Epithelial cell of proximal tubule (primary cell): ENCODE measurements around the gene SAPCD1. TPM values are rescaled to one million over a fixed set of nuclear protein-coding genes. Genes with fewer than 3 reads are reported as not detected.
"Not testable (repeated sequence)": the region's sequence is repeated elsewhere in the genome, so short reads cannot be mapped to it uniquely, and the experiment has no call there.

ENCODE experiments used
- DNase-seq: peaks from one replicate; pipeline ENCODE4 v3.0.0-alpha.2; 2011; ENCODE audit warnings: low read depth
- H3K4me3 ChIP-seq: 2 replicates; pipeline ENCODE4 v1.5.1; 2011; ENCODE audit warnings: low read depth, mild to moderate bottlenecking, low read length
- total RNA-seq: library from RNA; depleted of rRNA; stranded (reverse); fragments of >200 nt; gene quantifications from 2 replicates; pipeline ENCODE4 v1.2.3, GENCODE V29; 2015
- TF ChIP-seq, protein P1 (sequence below): conservative IDR thresholded peaks from 2 replicates; pipeline ENCODE4 v1.5.1; 2012; ENCODE audit warnings: low read depth, mild to moderate bottlenecking, low read length

Gene SAPCD1
- total RNA-seq, 1 donor from 2014 or later, result 4.4 TPM

DNA sequence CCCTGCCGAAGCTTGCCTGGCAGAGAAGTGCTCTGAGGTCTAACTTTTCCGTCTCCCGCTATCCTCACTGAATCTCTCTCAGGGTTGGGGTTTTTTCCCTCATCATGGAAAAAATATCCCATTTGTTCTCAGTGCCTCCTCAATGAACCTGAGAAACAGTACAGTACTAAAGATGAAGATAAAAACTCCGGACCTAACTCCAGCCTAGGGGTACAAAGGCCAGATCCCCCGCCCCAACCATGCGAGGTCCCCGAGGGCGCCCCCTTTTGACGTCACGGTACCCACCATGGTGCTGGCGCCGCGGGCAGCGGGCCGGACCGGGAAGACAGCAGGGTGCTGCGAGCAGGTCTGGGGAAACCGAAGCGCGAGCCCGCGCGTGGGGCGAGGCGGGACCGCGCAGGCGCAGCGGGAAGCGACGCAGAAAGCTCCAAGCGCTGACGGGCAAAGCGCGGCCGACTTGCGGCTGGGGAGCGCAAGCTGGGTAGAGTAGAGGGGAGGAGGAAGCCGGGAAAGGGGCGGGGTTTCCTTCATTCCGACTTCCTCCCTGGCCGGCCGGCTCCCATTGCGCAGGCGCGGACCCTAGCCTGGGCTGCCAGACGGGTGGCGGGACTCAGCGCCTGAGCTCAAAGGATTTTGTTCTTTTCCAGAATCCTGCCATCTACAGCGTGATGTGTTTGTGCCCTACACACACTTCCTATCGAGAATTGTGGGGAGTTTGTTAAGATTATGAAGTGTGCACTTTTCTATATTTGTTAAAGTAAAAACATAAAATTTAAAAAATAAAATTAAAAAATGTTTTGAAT lies 44.2 kb downstream of the SAPCD1 start, which contains the start of gene LSM2:
TSS of gene LSM2 (minus strand) at position 497 of the 803 bp plus-strand sequence. CDS start at position 288, 209 bp downstream.
- TF ChIP-seq, protein P1, sequence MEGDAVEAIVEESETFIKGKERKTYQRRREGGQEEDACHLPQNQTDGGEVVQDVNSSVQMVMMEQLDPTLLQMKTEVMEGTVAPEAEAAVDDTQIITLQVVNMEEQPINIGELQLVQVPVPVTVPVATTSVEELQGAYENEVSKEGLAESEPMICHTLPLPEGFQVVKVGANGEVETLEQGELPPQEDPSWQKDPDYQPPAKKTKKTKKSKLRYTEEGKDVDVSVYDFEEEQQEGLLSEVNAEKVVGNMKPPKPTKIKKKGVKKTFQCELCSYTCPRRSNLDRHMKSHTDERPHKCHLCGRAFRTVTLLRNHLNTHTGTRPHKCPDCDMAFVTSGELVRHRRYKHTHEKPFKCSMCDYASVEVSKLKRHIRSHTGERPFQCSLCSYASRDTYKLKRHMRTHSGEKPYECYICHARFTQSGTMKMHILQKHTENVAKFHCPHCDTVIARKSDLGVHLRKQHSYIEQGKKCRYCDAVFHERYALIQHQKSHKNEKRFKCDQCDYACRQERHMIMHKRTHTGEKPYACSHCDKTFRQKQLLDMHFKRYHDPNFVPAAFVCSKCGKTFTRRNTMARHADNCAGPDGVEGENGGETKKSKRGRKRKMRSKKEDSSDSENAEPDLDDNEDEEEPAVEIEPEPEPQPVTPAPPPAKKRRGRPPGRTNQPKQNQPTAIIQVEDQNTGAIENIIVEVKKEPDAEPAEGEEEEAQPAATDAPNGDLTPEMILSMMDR, result peak; percentile 22
- DNase-seq, result no peak
- peak within 1 kb of the TSS; percentile 78 for H3K4me3 ChIP-seq

DNA sequence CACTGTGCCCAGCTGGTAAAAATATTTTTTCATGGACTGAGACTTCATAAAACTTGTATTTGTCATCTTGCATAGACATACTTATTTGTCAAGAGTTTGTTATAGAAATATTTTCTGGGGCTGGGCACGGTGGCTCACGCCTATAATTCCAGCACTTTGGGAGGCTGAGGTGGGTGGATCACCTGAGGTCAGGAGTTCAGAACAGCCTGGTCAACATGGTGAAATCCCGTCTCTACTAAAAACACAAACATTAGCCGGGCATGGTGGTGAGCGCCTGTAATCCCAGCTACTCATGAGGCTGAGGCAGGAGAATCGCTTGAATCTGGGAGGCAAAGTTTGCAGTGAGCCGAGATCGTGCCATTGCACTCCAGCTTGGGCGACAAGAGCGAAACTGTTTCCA lies 46.1 kb downstream of the SAPCD1 start:
- not testable (repeated sequence) for DNase-seq, H3K4me3 ChIP-seq

DNA sequence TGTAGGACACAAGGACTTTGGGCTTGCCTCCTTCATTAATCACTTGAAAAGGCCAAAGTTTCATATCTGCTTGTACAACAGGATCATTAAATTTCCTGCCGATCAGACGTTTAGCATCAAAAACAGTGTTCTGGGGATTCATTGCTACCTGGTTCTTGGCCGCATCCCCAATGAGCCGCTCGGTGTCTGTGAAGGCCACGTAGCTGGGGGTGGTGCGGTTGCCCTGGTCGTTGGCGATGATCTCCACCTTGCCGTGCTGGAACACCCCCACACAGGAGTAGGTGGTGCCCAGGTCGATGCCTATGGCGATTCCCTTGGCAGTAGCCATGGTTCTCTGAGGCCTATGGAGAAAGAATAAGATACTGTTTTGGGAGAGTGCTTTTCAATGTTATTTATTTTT lies 49.2 kb downstream of the SAPCD1 start:
- no peak for DNase-seq
- no peak overlapping the region for H3K4me3 ChIP-seq
- TF ChIP-seq, protein P1, result no peak

DNA sequence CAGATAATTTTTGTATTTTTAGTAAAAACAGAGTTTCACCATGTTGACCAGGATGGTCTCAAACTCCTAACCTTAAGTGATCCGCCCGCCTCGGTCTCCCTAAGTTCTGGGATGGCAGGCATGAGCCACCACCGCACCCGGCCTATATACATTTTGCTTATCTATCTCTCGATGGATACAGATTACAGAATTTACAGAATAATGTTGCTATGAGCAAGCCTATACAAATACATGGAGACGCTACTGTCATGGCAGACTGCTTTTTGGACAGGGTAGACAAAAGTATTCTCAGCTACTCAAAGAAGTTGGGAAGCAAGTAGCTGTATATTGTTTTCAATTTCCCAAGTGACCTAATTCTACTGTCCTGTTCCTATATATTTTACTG lies 51.0 kb downstream of the SAPCD1 start:
- DNase-seq, result no peak
- H3K4me3 ChIP-seq, result no peak overlapping the region
- TF ChIP-seq, protein P1, result no peak

Other genes with a start within 250 kb of the SAPCD1 start
- not detected in 2 replicates for gene MCCD1, start 233.7 kb upstream of the SAPCD1 start, total RNA-seq
- gene DDX39B, start 220.7 kb upstream of the SAPCD1 start, total RNA-seq, result 304 and 669 TPM in 2 replicates
- 0.14 and 0.52 TPM in 2 replicates for gene ATP6V1G2, start 216.0 kb upstream of the SAPCD1 start, total RNA-seq
- gene NFKBIL1, start 215.0 kb upstream of the SAPCD1 start, total RNA-seq, result 11.8 and 17.8 TPM in 2 replicates
- not detected in 2 replicates for gene LTA, start 190.4 kb upstream of the SAPCD1 start, total RNA-seq
- gene TNF, start 187.1 kb upstream of the SAPCD1 start, total RNA-seq, result 13.9 and 14.2 TPM in 2 replicates
- gene LTB, start 180.2 kb upstream of the SAPCD1 start, total RNA-seq, result 12.0 and 50.8 TPM in 2 replicates
- gene LST1, start 176.4 kb upstream of the SAPCD1 start, total RNA-seq, result not detected in 2 replicates
- not detected in 2 replicates for gene NCR3, start 169.7 kb upstream of the SAPCD1 start, total RNA-seq
- not detected in 2 replicates for gene AIF1, start 147.4 kb upstream of the SAPCD1 start, total RNA-seq
- gene PRRC2A, start 141.9 kb upstream of the SAPCD1 start, total RNA-seq, result 81.2 and 93.0 TPM in 2 replicates
- 307 and 331 TPM in 2 replicates for gene BAG6, start 110.0 kb upstream of the SAPCD1 start, total RNA-seq
- gene APOM, start 106.8 kb upstream of the SAPCD1 start, total RNA-seq, result 0.72 and 0.81 TPM in 2 replicates
- gene C6orf47, start 101.9 kb upstream of the SAPCD1 start, total RNA-seq, result 17.2 and 19.3 TPM in 2 replicates
- 16.0 and 32.9 TPM in 2 replicates for gene GPANK1, start 97.7 kb upstream of the SAPCD1 start, total RNA-seq
- 313 and 435 TPM in 2 replicates for gene CSNK2B, start 96.6 kb upstream of the SAPCD1 start, total RNA-seq
- 1.1 and 4.0 TPM in 2 replicates for gene LY6G5B, start 92.7 kb upstream of the SAPCD1 start, total RNA-seq
- 0.94 and 1.1 TPM in 2 replicates for gene LY6G5C, start 81.6 kb upstream of the SAPCD1 start, total RNA-seq
- 25.4 and 35.6 TPM in 2 replicates for gene ABHD16A, start 59.3 kb upstream of the SAPCD1 start, total RNA-seq
- not detected in 2 replicates for gene LY6G6F, start 55.8 kb upstream of the SAPCD1 start, total RNA-seq
- gene LY6G6D, start 47.3 kb upstream of the SAPCD1 start, total RNA-seq, result not detected in 2 replicates
- gene LY6G6C, start 40.9 kb upstream of the SAPCD1 start, total RNA-seq, result not detected in 2 replicates
- gene MPIG6B, start 39.3 kb upstream of the SAPCD1 start, total RNA-seq, result not detected in 2 replicates
- 61.1 and 87.2 TPM in 2 replicates for gene DDAH2, start 33.4 kb upstream of the SAPCD1 start, total RNA-seq
- 938 and 1,262 TPM in 2 replicates for gene CLIC1, start 26.1 kb upstream of the SAPCD1 start, total RNA-seq
- 18.4 and 30.4 TPM in 2 replicates for gene MSH5, start 22.7 kb upstream of the SAPCD1 start, total RNA-seq
- 0.65 and 2.2 TPM in 2 replicates for gene VWA7, start 14.7 kb downstream of the SAPCD1 start, total RNA-seq
- gene VARS1, start 33.1 kb downstream of the SAPCD1 start, total RNA-seq, result 113 and 166 TPM in 2 replicates
- 112 and 157 TPM in 2 replicates for gene LSM2, start 44.3 kb downstream of the SAPCD1 start, total RNA-seq
- 0.29 and 0.35 TPM in 2 replicates for gene HSPA1L, start 52.6 kb downstream of the SAPCD1 start, total RNA-seq
- 116 and 139 TPM in 2 replicates for gene HSPA1A, start 52.9 kb downstream of the SAPCD1 start, total RNA-seq
- gene HSPA1B, start 65.1 kb downstream of the SAPCD1 start, total RNA-seq, result 58.4 and 136 TPM in 2 replicates
- 65.2 and 68.6 TPM in 2 replicates for gene NEU1, start 100.2 kb downstream of the SAPCD1 start, total RNA-seq
- gene SLC44A4, start 116.3 kb downstream of the SAPCD1 start, total RNA-seq, result 12.4 and 24.0 TPM in 2 replicates
- 44.0 and 54.6 TPM in 2 replicates for gene EHMT2, start 135.0 kb downstream of the SAPCD1 start, total RNA-seq
- gene ZBTB12, start 139.4 kb downstream of the SAPCD1 start, total RNA-seq, result 1.5 TPM in 2 replicates
- not detected in 2 replicates for gene C2, start 165.1 kb downstream of the SAPCD1 start, total RNA-seq
- gene CFB, start 183.4 kb downstream of the SAPCD1 start, total RNA-seq, result 0.81 and 2.2 TPM in 2 replicates
- gene NELFE, start 196.3 kb downstream of the SAPCD1 start, total RNA-seq, result 113 and 132 TPM in 2 replicates
- 42.0 and 51.9 TPM in 2 replicates for gene SKIC2, start 196.5 kb downstream of the SAPCD1 start, total RNA-seq
- gene DXO, start 209.5 kb downstream of the SAPCD1 start, total RNA-seq, result 20.0 and 20.9 TPM in 2 replicates
- gene C4A, start 219.4 kb downstream of the SAPCD1 start, total RNA-seq, result 1.0 and 1.6 TPM in 2 replicates